HepG2 (cell line): ENCODE data around the gene STX8. TPM values are rescaled to one million over a fixed set of nuclear protein-coding genes. Genes with fewer than 3 reads are reported as not detected.

Source experiments
- ATAC-seq: fragments of 200-7000 bp; cut with Tn5 transposase; 3 replicates; pipeline ENCODE4 v1.9.1; 2020; ENCODE audit warnings: mild to moderate bottlenecking, moderate library complexity
- BruUV-seq: library from RNA; stranded (reverse); fragments of 400-500 nt; replicated peaks from 2 replicates; lab custom pipeline; 2021; lab: Mats Ljungman, UMichigan
- CTCF ChIA-PET: fragments of 300-600 bp; formaldehyde crosslinking; extraction: SDS; loops from one replicate; lab custom pipeline; 2021; ENCODE audit warnings: low total read pairs, inconsistent platforms, low intra/inter-chr PET ratio; lab: Yijun Ruan, JAX
- POLR2A ChIA-PET: fragments of 350-600 bp; sonication (Branson Sonifier 250); formaldehyde crosslinking; loops from one replicate; lab custom pipeline; 2020; ENCODE audit warnings: antibody characterized with exemption, inconsistent platforms; lab: Yijun Ruan, JAX
- DNase-seq: peaks from one replicate; pipeline ENCODE4 v3.0.0-alpha.2; 2015; ENCODE audit warnings: low spot score
- FAIRE-seq: peaks from 3 replicates; lab custom pipeline; 2011; peaks lifted over from hg19 to GRCh38; lab: Jason Lieb, UNC
- H2AFZ ChIP-seq: one replicate; pipeline ENCODE4 v1.6.1; 2011; ENCODE audit warnings: low read length, inconsistent platforms
- H3K27ac ChIP-seq: fragments of 300-600 bp; 3 replicates; pipeline ENCODE4 v1.8.0; 2011; ENCODE audit warnings: mixed run types, mild to moderate bottlenecking, mixed read lengths, low read length, inconsistent platforms; ENCODE audit not compliant: insufficient read depth; ENCODE audit errors: extremely low read length
- H3K27me3 ChIP-seq, 2 experiments: fragments of 200-600 bp in 1 of 2; 2 replicates in 1 of 2; 3 replicates in 1 of 2; pipeline versions ENCODE4 v1.6.0 to v1.8.0; 2011; ENCODE audit warnings: low read length in 2 of 2, mild to moderate bottlenecking in 2 of 2, moderate library complexity in 2 of 2, inconsistent platforms in 1 of 2; ENCODE audit not compliant: insufficient read depth in 2 of 2, control insufficient read depth in 1 of 2
- H3K36me3 ChIP-seq, 2 experiments: fragments of 200-600 bp in 1 of 2; replicated peaks in 1 of 2; 2 replicates in 1 of 2; 3 replicates in 1 of 2; pipeline versions ENCODE4 v1.5.1 to v1.8.0; 2011; ENCODE audit warnings: low read length in 2 of 2, inconsistent platforms in 1 of 2; ENCODE audit not compliant: insufficient read depth in 2 of 2, control insufficient read depth in 1 of 2
- H3K4me1 ChIP-seq: 2 replicates; pipeline ENCODE4 v1.5.1; 2012; ENCODE audit warnings: low read length, inconsistent platforms; ENCODE audit not compliant: insufficient read depth
- H3K4me2 ChIP-seq: 2 replicates; pipeline ENCODE4 v1.6.0; 2011; ENCODE audit warnings: low read depth, low read length, inconsistent platforms
- H3K4me3 ChIP-seq, 3 experiments: fragments of 200-600 bp in 1 of 3; sonication (generic), shearing (Covaris generic) in 1 of 3; replicated peaks in 1 of 3; 2 replicates each; pipeline ENCODE4 v1.5.1; 2011 to 2016; ENCODE audit warnings: low read length in 3 of 3, inconsistent platforms in 2 of 3, low read depth in 2 of 3, mild to moderate bottlenecking in 2 of 3, control low read depth in 1 of 3, mixed read lengths in 1 of 3; ENCODE audit not compliant: insufficient read depth in 1 of 3
- H3K79me2 ChIP-seq: one replicate; pipeline ENCODE4 v1.6.1; 2011; ENCODE audit warnings: low read length, inconsistent platforms; ENCODE audit not compliant: insufficient read depth
- H3K9ac ChIP-seq: 2 replicates; pipeline ENCODE4 v1.6.0; 2011; ENCODE audit warnings: mild to moderate bottlenecking, low read depth, low read length, inconsistent platforms; ENCODE audit not compliant: insufficient read depth
- H3K9me3 ChIP-seq: 2 replicates; pipeline ENCODE4 v1.5.1; 2012; ENCODE audit warnings: mild to moderate bottlenecking, low read length
- H4K20me1 ChIP-seq: 2 replicates; pipeline ENCODE4 v1.6.0; 2011; ENCODE audit warnings: inconsistent platforms, mild to moderate bottlenecking, low read length, moderate library complexity; ENCODE audit not compliant: insufficient read depth
- AGO2 ChIP-seq: fragments of 200-400 bp; formaldehyde crosslinking; optimal IDR thresholded peaks from 2 replicates; pipeline ENCODE3; 2017; ENCODE audit warnings: mild to moderate bottlenecking, low read depth, low read length, moderate library complexity
- FLYWCH1 ChIP-seq: sonication (generic); formaldehyde crosslinking; IDR thresholded peaks from 2 replicates; pipeline ENCODE4 v1.8.1; 2023; ENCODE audit warnings: mild to moderate bottlenecking, missing genetic modification reagents
- ISL2 ChIP-seq: sonication (generic); formaldehyde crosslinking; IDR thresholded peaks from 2 replicates; pipeline ENCODE4 v1.5.0; 2020; ENCODE audit warnings: missing genetic modification reagents
- NPAS2 ChIP-seq: sonication (generic); formaldehyde crosslinking; IDR thresholded peaks from 2 replicates; pipeline ENCODE4 v1.8.0; 2022; ENCODE audit warnings: mild to moderate bottlenecking, missing genetic modification reagents, borderline replicate concordance
- PRMT3 ChIP-seq: sonication (generic); formaldehyde crosslinking; IDR thresholded peaks from 2 replicates; pipeline ENCODE4 v1.8.1; 2022; ENCODE audit warnings: low read depth, mild to moderate bottlenecking, moderate library complexity, missing genetic modification reagents, borderline replicate concordance
- RAD21 ChIP-seq: fragments of 450-650 bp; formaldehyde crosslinking; IDR thresholded peaks from 2 replicates; pipeline ENCODE4 v1.5.0; 2020; ENCODE audit warnings: mild to moderate bottlenecking
- RBFOX2 ChIP-seq: fragments of 200-400 bp; formaldehyde crosslinking; IDR thresholded peaks from 2 replicates; pipeline ENCODE4 v1.6.1; 2017; ENCODE audit warnings: low read depth, mild to moderate bottlenecking, low read length
- RCOR2 ChIP-seq: IDR thresholded peaks from 2 replicates; pipeline ENCODE4 v1.6.1; 2016; ENCODE audit warnings: missing biosample characterization, missing genetic modification reagents
- REL ChIP-seq: sonication (generic); formaldehyde crosslinking; conservative IDR thresholded peaks from 2 replicates; pipeline ENCODE4 v1.8.0; 2022; ENCODE audit warnings: mild to moderate bottlenecking, missing genetic modification reagents, moderate library complexity
- REPIN1 ChIP-seq: sonication (generic); formaldehyde crosslinking; IDR thresholded peaks from 2 replicates; pipeline ENCODE4 v1.8.0; 2022; ENCODE audit warnings: missing genetic modification reagents, low read depth, mild to moderate bottlenecking, borderline replicate concordance
- RFX5 ChIP-seq: IDR thresholded peaks from 2 replicates; pipeline ENCODE4 v1.6.1; 2011; ENCODE audit warnings: low read depth, low read length, improper control_type of control experiment
- SIX1 ChIP-seq: sonication (generic); formaldehyde crosslinking; IDR thresholded peaks from 2 replicates; pipeline ENCODE4 v1.4.0; 2020; ENCODE audit warnings: missing genetic modification reagents, borderline replicate concordance
- SMC3 ChIP-seq: IDR thresholded peaks from 2 replicates; pipeline ENCODE4 v1.6.1; 2011; ENCODE audit warnings: low read length, improper control_type of control experiment
- STAG1 ChIP-seq: sonication (generic); formaldehyde crosslinking; IDR thresholded peaks from 2 replicates; pipeline ENCODE4 v1.4.0; 2020; ENCODE audit warnings: missing genetic modification reagents
- TFDP1 ChIP-seq: IDR thresholded peaks from 2 replicates; pipeline ENCODE4 v1.6.1; 2016; ENCODE audit warnings: missing compliant biosample characterization, missing genetic modification reagents, borderline replicate concordance
- ZBTB42 ChIP-seq: sonication (generic); formaldehyde crosslinking; IDR thresholded peaks from 2 replicates; pipeline ENCODE4 v1.5.0; 2020; ENCODE audit warnings: mild to moderate bottlenecking, missing genetic modification reagents
- WGBS: methylation state at CpG from one replicate; pipeline ENCODE4 v1.1.6; 2017; ENCODE audit warnings: low lambda C conversion rate; 5-methylcytosine and 5-hydroxymethylcytosine counted together
- in situ Hi-C: cut with HindIII; loops from 2 replicates; pipeline ENCODE4 v1.10.0; 2017; ENCODE audit warnings: low pct_unique_long_range_greater_than_20kb; ENCODE audit not compliant: extremely low pct_ligation_motif_present
- intact Hi-C: fragments of 100-400 bp; cut with micrococcal nuclease; formaldehyde crosslinking; loops from one replicate; pipeline ENCODE4 v1.10.0; 2022; ENCODE audit not compliant: unreplicated experiment
- polyA plus RNA-seq, 8 experiments: library from polyadenylated mRNA; depleted of rRNA in 3 of 8; stranded (reverse) in 7 of 8; unstranded in 1 of 8; fragments of >200 nt; fragmentation: Illumina TruSeq in 4 of 8; extraction: Trizol in 4 of 8; gene quantifications; 2 replicates each; pipeline versions ENCODE4 v1.2.1 to v1.2.3, GENCODE V29; 2011 to 2016; ENCODE audit warnings: low read depth in 4 of 8, missing spikeins in 1 of 8, mixed read lengths in 1 of 8; ENCODE audit not compliant: insufficient read depth in 1 of 8
- total RNA-seq, 5 experiments: library from RNA; depleted of rRNA; stranded (reverse); fragments of >200 nt; fragmentation: Illumina TruSeq; extraction: Trizol; gene quantifications; 2 replicates each; pipeline ENCODE4 v1.2.3, GENCODE V29; 2016; ENCODE audit warnings: low read depth in 1 of 5
- TF ChIP-seq, protein P1 (sequence below): sonication (generic); formaldehyde crosslinking; IDR thresholded peaks from 2 replicates; pipeline ENCODE4 v1.5.0; 2020; ENCODE audit warnings: mild to moderate bottlenecking, missing genetic modification reagents, moderate library complexity
- TF ChIP-seq, protein P2 (sequence below): sonication (generic); formaldehyde crosslinking; IDR thresholded peaks from 2 replicates; pipeline ENCODE4 v1.4.0; 2020; ENCODE audit warnings: mild to moderate bottlenecking, missing genetic modification reagents

STX8 gene
- total and polyA plus RNA-seq, 2 of the 13 experiments (the other 11 are each of a cell fraction or from before 2014, with no cell fraction given) = 36.4 to 53.6 TPM

DNA sequence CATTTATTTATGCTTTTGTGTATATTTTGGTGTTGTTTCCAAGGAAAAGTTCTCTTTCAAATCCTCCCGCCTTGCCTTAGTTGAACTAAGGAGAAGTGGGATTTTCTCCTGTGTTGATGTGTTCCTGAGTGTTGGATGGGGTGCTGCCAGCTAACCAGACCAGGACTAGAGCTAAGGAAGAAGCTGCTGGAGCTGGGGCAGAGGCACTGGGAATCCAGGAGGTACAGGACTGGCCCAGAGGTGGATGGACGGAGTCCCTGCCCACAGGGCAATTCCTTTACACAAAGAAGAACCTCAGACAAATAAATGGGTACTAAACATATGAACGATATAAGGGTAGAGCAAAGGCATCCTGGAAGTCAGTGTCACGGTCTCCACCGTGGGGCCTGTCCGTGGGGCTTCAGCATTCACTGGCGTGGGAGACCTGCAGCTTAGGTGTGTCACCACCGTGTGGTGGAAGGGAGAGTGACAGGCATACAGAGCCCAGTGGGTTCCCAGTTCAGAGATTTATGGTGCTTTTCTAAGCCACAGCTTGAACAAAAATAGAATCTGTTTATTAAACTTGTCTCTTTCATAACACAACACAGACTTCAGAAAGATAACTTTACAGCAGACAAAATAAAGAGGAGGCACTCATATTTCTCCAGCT, 283.6 kb downstream of the STX8 start:
- Histone ChIP-seq H3K27me3 (no peaks in the 10 kb centered on the region), H3K36me3 (no peaks in the 10 kb centered on the region), H3K9ac (no peak overlapping the region), H3K79me2 (no peaks in the 10 kb centered on the region), H3K4me1 (no peaks in the 10 kb centered on the region), H3K27ac (no peak overlapping the region), H4K20me1 (no peaks in the 10 kb centered on the region), H2AFZ (no peak overlapping the region), H3K4me3 (no peak overlapping the region), H3K9me3 (no peaks in the 10 kb centered on the region), H3K4me2 (no peak overlapping the region)
- FAIRE-seq (peak; percentile 76), ATAC-seq (peak; percentile 92), DNase-seq (peak; percentile 8)
- ChIA-PET POLR2A (no interaction called here), CTCF (interaction anchor here (1.4 kb wide), 1 partner anchor 298 kb away, joined by 3 read pairs; no protein-coding TSS in a partner anchor)
- BruUV-seq = no TSS peak
- WGBS = 23% methylated on average over 8 of the region's 8 CpGs
- in situ Hi-C loops = loop anchor here (25.0 kb wide), 1 partner anchor 305 kb away; no protein-coding TSS in a partner anchor
- TF ChIP-seq TFDP1 (CRISPR knock-in tag) = no peak
- no peak for TF ChIP-seq PRMT3 (CRISPR knock-in tag)
- no peak for TF ChIP-seq RBFOX2
- TF ChIP-seq STAG1 (CRISPR knock-in tag) = peak; percentile 69
- no peak for TF ChIP-seq RCOR2 (CRISPR knock-in tag)
- no peak for TF ChIP-seq SIX1
- TF ChIP-seq REPIN1 (CRISPR knock-in tag) = no peak
- TF ChIP-seq FLYWCH1 (CRISPR knock-in tag) = no peak
- peak; percentile 77 for TF ChIP-seq SMC3
- no peak for TF ChIP-seq NPAS2 (CRISPR knock-in tag)
- no peak for TF ChIP-seq AGO2
- TF ChIP-seq, protein P1, sequence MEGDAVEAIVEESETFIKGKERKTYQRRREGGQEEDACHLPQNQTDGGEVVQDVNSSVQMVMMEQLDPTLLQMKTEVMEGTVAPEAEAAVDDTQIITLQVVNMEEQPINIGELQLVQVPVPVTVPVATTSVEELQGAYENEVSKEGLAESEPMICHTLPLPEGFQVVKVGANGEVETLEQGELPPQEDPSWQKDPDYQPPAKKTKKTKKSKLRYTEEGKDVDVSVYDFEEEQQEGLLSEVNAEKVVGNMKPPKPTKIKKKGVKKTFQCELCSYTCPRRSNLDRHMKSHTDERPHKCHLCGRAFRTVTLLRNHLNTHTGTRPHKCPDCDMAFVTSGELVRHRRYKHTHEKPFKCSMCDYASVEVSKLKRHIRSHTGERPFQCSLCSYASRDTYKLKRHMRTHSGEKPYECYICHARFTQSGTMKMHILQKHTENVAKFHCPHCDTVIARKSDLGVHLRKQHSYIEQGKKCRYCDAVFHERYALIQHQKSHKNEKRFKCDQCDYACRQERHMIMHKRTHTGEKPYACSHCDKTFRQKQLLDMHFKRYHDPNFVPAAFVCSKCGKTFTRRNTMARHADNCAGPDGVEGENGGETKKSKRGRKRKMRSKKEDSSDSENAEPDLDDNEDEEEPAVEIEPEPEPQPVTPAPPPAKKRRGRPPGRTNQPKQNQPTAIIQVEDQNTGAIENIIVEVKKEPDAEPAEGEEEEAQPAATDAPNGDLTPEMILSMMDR (CRISPR knock-in tag) = peak; percentile 78
- TF ChIP-seq, protein P2, sequence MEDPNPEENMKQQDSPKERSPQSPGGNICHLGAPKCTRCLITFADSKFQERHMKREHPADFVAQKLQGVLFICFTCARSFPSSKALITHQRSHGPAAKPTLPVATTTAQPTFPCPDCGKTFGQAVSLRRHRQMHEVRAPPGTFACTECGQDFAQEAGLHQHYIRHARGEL (CRISPR knock-in tag) = peak; percentile 62; the same call in 1 of the 2 replicates
- TF ChIP-seq RFX5 = no peak
- no peak for TF ChIP-seq ISL2 (CRISPR knock-in tag)
- no peak for TF ChIP-seq ZBTB42 (CRISPR knock-in tag)
- TF ChIP-seq REL (CRISPR knock-in tag) = no peak
- peak; percentile 64; the same call in 1 of the 2 replicates for TF ChIP-seq RAD21 (CRISPR knock-in tag)
- intact Hi-C loops = loop anchor here (10.0 kb wide), 1 partner anchor 233 kb away; no protein-coding TSS in a partner anchor
